GM10847 (cell line): Measurements from ENCODE around the gene ATP2B1.

ENCODE experiments used
- POLR2A ChIP-seq: IDR thresholded peaks from 2 replicates; pipeline ENCODE4 v1.6.1; 2011; ENCODE audit not compliant: insufficient read length; ENCODE audit errors: extremely low read depth

Gene ATP2B1

DNA sequence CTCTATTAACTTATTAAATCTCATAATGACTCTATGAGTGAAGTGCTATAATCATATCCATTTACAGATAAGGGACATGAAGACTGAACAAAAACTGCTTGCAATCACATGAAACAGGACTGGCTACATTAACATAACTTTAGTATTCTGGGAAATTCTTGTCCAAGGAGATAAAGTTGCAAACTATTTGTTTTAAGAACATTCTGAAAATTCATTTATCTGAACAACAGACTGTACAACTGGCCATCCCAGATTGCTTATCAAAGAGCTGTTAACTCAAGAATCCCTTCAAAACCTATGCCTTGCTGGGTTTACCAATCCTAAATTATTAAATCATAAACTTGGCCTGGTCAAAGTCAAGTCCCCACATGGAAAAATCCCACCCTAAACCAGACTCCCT lies 143.6 kb downstream of the ATP2B1 start:
- no peak for TF ChIP-seq POLR2A

DNA sequence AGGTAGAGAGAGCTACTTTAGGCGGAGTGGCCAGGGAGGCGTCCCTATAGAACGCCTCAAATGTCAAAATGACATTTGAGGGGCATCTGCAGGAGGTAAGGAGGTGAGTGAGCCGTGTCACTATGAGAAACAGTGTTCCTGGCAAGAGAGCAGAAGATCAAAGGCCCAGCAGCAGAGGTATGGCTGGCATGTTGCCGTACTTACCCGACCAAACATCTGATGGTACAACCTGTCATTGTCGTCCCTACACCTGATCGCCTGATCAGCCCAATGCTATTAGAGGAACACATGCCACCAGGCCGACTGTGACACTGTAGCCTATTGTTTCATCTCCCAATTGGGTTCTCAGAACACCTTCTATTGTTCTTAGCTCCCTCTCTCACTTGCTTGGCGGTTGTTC lies 148.9 kb downstream of the ATP2B1 start:
- no peak for TF ChIP-seq POLR2A

GRCh38 chr12:89556976-89557375 lies 151.7 kb downstream of the ATP2B1 start:
- TF ChIP-seq POLR2A: no peak

DNA sequence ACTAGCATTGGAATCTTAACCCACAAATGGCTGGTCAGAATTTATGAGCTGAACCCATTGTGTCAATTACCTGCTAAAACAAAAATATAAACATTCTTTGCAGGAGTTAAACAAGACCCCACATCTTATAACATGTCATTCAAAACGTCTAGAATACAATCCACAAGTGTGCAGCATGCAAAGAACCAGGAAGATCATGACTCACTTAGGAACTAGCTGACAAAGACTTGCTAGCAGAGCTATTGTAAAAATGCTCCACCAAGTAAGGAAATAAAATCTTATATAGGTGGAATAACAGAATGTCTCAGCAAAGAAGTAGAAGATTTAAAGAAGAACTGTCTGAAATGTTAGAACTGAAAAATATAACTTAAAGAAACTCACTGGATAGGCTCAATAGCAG lies 156.3 kb downstream of the ATP2B1 start:
- TF ChIP-seq POLR2A: no peak

- no peak for TF ChIP-seq POLR2A
Measured at GRCh38 chr12:89551747-89552146, 156.9 kb downstream of the ATP2B1 start.

GRCh38 chr12:89547101-89547500 lies 161.5 kb downstream of the ATP2B1 start:
- no peak for TF ChIP-seq POLR2A

DNA sequence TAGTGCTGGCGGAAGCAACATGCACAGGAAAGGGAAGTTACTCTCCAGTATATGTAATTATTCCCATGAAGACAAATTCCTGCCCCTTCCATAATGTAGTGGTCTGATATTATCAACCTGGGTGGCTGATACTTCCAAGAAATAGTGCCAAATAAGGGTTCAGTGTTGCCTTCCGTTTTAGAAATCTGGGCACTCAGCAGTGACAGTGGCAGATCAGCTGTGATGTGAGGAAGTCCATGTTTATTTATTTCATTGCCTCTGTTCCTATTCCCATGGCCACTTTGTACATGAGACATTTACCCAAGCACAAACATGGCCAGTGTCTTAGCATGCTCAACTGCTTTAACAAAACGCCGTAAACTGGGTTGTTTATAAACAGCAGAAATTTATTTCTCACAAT lies 162.5 kb downstream of the ATP2B1 start:
- TF ChIP-seq POLR2A: no peak

GRCh38 chr12:89544681-89545184 lies 163.9 kb downstream of the ATP2B1 start:
- no peak for TF ChIP-seq POLR2A

GRCh38 chr12:89544022-89544421 lies 164.6 kb downstream of the ATP2B1 start:
- TF ChIP-seq POLR2A: no peak

DNA sequence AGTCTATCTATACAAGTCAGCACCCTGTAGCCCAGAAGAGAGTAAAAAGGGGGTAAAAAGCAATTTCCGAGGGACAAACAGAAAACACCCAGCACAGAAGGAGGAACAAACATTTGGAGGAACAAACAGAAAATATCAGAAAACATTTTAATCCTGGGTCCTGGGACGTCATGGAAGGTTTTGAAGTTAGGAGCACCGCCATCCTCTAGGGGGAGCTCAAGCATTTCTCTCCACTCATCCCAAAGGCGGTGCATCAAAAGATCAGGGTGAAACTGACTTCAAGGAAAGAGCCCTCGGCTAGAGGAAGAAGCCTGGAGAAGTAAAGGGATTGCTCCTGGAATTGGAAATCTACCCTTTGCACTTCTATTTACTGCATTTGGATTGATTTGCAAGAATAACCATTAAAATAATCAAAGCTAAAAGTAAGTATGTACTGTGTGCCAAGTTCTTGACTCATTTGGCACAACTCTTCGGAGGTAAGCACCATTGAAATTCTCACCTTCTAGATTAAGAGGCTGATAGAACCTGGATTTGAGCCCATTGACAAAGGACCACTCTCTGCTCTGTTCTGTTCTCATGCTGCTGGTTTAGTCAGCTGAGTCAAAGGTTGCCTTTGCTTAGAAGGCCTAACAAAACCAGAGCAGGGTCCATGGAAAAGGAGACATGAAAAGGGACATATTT lies 165.6 kb downstream of the ATP2B1 start:
- no peak for TF ChIP-seq POLR2A

GRCh38 chr12:89542236-89542635 lies 166.4 kb downstream of the ATP2B1 start:
- no peak for TF ChIP-seq POLR2A

DNA sequence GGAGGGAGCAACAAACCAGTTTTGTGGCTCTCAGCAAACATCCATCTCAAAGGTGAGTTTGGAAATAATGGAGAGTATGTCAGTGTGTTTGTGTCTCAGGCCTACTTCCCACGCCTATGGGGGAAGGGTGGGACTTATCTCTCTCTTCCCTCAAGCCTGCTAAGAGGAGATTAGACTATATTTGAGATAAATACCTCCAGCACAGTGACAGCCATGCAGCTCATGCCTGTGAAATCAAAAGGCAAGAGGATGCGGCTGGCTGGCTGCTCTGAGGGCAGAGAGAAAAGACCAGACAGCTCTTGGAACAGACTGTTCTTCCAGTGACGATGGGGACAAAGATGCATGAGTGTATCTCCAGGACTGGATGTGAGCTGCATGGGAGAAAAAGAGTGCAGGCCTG lies 168.1 kb downstream of the ATP2B1 start:
- no peak for TF ChIP-seq POLR2A

- no peak for TF ChIP-seq POLR2A
Measured at GRCh38 chr12:89539426-89540223, 169.0 kb downstream of the ATP2B1 start.

DNA sequence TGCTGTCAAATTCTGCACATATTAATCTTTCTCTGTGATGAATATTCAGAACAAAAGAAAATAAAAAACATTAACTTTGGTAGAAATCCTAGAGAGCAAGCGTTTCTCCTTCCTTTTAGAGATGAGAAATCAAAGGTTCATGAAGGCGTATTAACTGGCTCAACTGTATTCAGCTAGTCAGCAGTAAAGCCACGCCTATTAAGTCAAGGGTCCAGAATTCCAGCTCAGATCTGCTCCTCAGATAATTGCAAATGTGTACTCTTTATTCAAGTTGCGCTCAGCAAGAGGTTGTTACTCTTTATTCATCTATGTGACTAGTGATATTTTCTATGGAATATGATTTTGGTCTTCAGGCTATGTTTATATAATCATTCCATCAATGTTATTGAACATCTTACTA lies 169.7 kb downstream of the ATP2B1 start:
- no peak for TF ChIP-seq POLR2A
